ENCODE measurements around the gene RBM28.
"Not testable (repeated sequence)": the region's sequence is repeated elsewhere in the genome, so short reads cannot be mapped to it uniquely, and the experiment has no call there.

The RBM28 gene

DNA sequence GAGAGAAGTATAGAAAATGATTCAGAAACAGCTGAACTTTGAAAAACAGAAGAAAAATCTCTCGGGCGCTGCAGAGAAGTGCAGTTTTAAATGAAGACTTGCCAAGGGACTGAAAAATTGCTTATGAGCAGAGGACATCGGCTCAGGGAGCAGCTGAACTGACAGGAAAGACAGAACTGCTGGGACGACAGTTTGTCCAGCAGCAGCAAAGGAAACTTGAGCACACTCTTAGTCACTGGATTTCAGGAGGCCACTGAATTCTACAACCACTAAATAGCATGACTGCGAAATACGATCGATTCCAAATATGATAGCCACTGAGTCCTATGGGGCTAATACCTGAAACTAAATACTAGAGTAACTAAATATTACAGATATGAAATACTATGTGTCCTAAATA is 59.6 kb downstream of the RBM28 start:
- no peak overlapping the region for H3K4me3 ChIP-seq (ENCODE audit: low read depth, low read length)
- no peak for TF ChIP-seq CTCF (IDR thresholded peaks at IDR 0.05; ENCODE audit: low read depth, low read length)

DNA sequence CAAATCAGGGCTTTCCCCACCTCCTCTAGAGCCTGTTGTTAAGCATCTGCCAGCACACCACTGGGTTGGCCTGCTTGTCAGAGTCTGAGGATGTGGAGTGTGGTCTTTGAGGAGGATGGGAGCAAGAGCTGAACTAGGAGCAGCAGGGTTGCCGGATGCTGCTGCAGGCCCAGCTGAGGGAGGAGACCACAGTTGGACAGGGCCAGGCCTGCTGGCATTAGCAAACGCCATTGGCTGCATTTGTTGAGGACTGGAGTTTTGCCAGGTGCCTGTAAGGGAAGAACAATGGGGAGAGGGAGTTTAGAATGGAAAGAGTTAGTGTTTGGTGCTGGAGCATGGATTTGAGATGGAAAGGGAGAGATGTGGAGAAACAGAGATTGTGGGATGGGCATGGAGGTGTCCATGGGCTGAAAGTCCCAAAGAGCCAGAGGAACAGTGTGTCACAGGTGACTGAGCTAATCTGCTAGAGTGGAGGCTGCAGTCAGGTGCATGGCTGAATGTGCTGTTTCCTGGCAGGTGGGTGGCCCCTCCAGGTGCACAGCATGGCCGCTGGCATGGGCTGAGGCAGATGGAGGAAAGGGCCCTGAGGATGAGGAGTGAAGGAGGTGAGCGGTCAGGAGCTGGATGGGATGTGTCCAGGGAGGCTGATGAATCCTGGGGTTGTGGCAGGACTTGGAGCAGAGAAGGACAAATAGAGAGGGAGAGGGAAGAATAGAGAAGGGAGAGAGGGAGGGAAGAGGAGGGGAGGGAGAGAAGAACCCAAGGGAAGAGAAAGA is 61.9 kb downstream of the RBM28 start:
- no peak for TF ChIP-seq CTCF (IDR thresholded peaks at IDR 0.05; ENCODE audit: low read depth, low read length)

DNA sequence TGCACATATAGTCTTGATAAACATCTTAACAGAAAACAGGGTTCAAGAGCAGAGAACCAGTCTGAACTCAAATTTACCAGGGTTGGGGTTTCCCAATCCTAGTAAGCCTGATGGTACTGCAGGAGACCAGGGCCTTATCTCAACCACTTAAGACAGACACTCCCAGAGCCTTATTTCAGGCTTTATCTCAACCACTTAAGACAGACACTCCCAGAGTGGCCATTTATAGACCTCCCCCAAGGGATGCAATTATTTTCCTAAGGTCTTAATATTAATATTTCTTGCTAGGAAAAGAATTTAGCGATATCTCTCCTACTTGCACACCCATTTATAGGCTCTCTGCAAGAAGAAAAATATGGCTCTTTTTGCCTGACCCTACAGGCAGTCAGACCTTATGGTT is 63.3 kb downstream of the RBM28 start:
- not testable (repeated sequence) for H3K4me3 ChIP-seq (ENCODE audit: low read depth, low read length)

More for the DNA sequence above, 61.9 kb downstream of the RBM28 start:
- no peak overlapping the region for H3K4me3 ChIP-seq (ENCODE audit: low read depth, low read length)

DNA sequence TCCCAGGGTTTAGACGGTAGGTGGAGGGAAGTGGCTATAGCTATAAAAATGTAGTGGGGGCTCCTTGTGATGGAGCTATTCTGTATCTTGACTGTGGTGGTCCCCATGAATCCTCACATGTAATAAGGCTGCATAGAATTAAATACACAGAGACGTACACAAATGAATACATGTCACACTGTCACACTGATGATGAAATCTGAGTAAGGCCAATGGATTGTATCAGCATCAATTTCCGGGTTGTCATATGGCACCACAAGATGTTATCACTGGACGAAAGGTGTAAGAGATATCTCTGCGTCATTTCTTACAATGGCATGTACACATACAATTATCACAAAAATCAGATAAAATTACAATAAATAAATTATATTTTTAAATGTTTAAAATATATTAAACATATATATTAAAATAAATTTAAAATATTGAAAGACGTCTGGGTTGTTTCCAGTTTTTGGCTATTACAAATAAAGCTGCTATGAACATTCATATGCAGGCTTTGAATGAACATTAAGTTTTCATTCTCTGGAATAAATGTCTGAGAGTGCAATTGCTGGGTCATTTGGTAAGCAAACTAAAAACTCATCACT is 64.5 kb downstream of the RBM28 start:
- H3K4me3 ChIP-seq (ENCODE audit: low read depth, low read length), result no peak overlapping the region
- no peak for TF ChIP-seq CTCF (IDR thresholded peaks at IDR 0.05; ENCODE audit: low read depth, low read length)

- H3K4me3 ChIP-seq (ENCODE audit: low read depth, low read length), result no peak overlapping the region
- TF ChIP-seq CTCF (IDR thresholded peaks at IDR 0.05; ENCODE audit: low read depth, low read length), result no peak
Observed at GRCh38 chr7:128278366-128278765, 65.3 kb downstream of the RBM28 start.

- H3K4me3 ChIP-seq (ENCODE audit: low read depth, low read length), result no peak overlapping the region
- TF ChIP-seq CTCF (IDR thresholded peaks at IDR 0.05; ENCODE audit: low read depth, low read length), result no peak
Observed at GRCh38 chr7:128275681-128276080, 68.0 kb downstream of the RBM28 start.

- no peak for TF ChIP-seq CTCF (IDR thresholded peaks at IDR 0.05; ENCODE audit: low read depth, low read length)
- H3K4me3 ChIP-seq (ENCODE audit: low read depth, low read length), result no peak overlapping the region
Observed at GRCh38 chr7:128274884-128275603, 68.7 kb downstream of the RBM28 start.

All from WI38 (cell line).